ENCODE results near the gene YAF2. TPM values are rescaled to one million over a fixed set of nuclear protein-coding genes. Genes with fewer than 3 reads are reported as not detected.
A peak's percentile ranks its signal among the peaks of the same experiment; 100 is the strongest.

YAF2 gene
- total and polyA plus RNA-seq, 2 of the 13 experiments (the other 11 are each of a cell fraction or from before 2014, with no cell fraction given): 8.4 to 11.7 TPM

DNA sequence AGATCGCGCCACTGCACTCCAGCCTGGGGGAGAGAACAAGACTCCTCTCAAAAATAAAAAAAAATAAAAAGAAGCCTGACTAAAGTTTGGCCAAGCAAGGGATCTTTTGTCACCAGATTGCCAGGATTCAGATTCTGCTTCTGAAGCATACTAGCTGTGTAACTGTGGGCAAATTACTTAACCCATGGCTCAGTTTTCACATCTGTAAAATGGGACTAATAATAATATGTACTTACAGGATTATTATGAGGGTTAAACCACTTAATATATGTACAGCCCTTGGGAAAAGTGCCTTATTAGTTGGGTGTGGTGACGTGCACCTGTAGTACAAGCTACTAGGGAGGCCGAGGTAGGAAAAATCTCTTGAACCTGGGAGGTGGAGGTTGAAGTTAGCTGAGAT, 21.7 kb upstream of the YAF2 start:
- ATAC-seq: no peak
- Histone ChIP-seq H3K4me1 (ENCODE audit: insufficient read depth, low read length) (no peaks in the 10 kb centered on the region), H3K9me3 (ENCODE audit: low read length) (no peaks in the 10 kb centered on the region), H3K27me3 (ENCODE audit: control insufficient read depth in 1 of 2, insufficient read depth in 2 of 2, low read length in 2 of 2) (no peaks in the 10 kb centered on the region), H3K4me3 (replicated peaks in 1 of 3; ENCODE audit: insufficient read depth in 1 of 3, low read depth in 2 of 3, low read length in 3 of 3) (no peak overlapping the region), H2AFZ (ENCODE audit: low read length) (no peak overlapping the region), H4K20me1 (ENCODE audit: insufficient read depth, low read length) (no peaks in the 10 kb centered on the region), H3K79me2 (ENCODE audit: insufficient read depth, low read length) (no peaks in the 10 kb centered on the region), H3K9ac (ENCODE audit: insufficient read depth, low read depth, low read length) (no peak overlapping the region), H3K36me3 (replicated peaks in 1 of 2; ENCODE audit: control insufficient read depth in 1 of 2, insufficient read depth in 2 of 2, low read length in 2 of 2) (no peaks in the 10 kb centered on the region), H3K4me2 (ENCODE audit: low read depth, low read length) (no peak overlapping the region), H3K27ac (ENCODE audit: extremely low read length, insufficient read depth, low read length) (no peak overlapping the region)
- WGBS (ENCODE audit: low lambda C conversion rate): 54% methylated on average over 4 of the region's 4 CpGs
- BruUV-seq (replicated peaks): no TSS peak
- TF ChIP-seq ZNF629 (CRISPR knock-in tag; conservative IDR thresholded peaks at IDR 0.05): peak; percentile 76
- TF ChIP-seq ZNF572 (CRISPR knock-in tag; IDR thresholded peaks at IDR 0.05): no peak
- intact Hi-C loops (cut with micrococcal nuclease; ENCODE audit: unreplicated experiment): no loop called here
- ChIA-PET POLR2A (no interaction called here), CTCF (ENCODE audit: low intra/inter-chr PET ratio, low total read pairs) (no interaction called here)
- FAIRE-seq: no peak
- no peak for DNase-seq (ENCODE audit: low spot score)
- in situ Hi-C loops (cut with HindIII; ENCODE audit: extremely low pct_ligation_motif_present, low pct_unique_long_range_greater_than_20kb): no loop called here

DNA sequence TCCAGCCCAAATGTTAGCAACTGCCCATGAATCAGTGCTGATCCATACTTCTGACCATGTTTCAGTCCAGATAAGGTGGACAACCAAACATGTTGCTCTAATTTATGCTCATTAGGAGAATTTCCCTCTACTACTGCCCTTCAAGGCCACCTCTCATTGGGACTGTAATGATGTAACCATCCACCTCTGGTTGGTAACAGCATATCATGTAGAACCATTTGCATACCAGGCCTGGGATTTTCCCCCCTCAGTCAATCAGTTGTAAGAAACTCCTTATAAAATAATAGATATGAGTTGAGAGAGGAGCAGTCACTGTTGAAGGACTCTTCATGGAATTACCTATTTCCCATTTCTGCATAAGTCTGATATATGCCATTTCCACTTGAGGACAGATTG, 17.8 kb upstream of the YAF2 start:
- in situ Hi-C loops (cut with HindIII; ENCODE audit: extremely low pct_ligation_motif_present, low pct_unique_long_range_greater_than_20kb): no loop called here

More for the DNA sequence above, 17.8 kb upstream of the YAF2 start:
- no peaks in the 10 kb centered on the region for H3K36me3 ChIP-seq (replicated peaks in 1 of 2; ENCODE audit: control insufficient read depth in 1 of 2, insufficient read depth in 2 of 2, low read length in 2 of 2)
- TF ChIP-seq AKAP8 (CRISPR knock-in tag; IDR thresholded peaks at IDR 0.05) (no peak), REPIN1 (CRISPR knock-in tag; IDR thresholded peaks at IDR 0.05; ENCODE audit: borderline replicate concordance, low read depth) (no peak), NR3C1 (CRISPR knock-in tag; IDR thresholded peaks at IDR 0.05) (no peak), NFIB (CRISPR knock-in tag; IDR thresholded peaks at IDR 0.05; ENCODE audit: borderline replicate concordance) (no peak), ZNF672 (CRISPR knock-in tag; IDR thresholded peaks at IDR 0.05) (no peak), IRF2 (CRISPR knock-in tag; IDR thresholded peaks at IDR 0.05) (no peak), SNAI1 (CRISPR knock-in tag; IDR thresholded peaks at IDR 0.05; ENCODE audit: borderline replicate concordance) (no peak)
- TF ChIP-seq, protein P1, sequence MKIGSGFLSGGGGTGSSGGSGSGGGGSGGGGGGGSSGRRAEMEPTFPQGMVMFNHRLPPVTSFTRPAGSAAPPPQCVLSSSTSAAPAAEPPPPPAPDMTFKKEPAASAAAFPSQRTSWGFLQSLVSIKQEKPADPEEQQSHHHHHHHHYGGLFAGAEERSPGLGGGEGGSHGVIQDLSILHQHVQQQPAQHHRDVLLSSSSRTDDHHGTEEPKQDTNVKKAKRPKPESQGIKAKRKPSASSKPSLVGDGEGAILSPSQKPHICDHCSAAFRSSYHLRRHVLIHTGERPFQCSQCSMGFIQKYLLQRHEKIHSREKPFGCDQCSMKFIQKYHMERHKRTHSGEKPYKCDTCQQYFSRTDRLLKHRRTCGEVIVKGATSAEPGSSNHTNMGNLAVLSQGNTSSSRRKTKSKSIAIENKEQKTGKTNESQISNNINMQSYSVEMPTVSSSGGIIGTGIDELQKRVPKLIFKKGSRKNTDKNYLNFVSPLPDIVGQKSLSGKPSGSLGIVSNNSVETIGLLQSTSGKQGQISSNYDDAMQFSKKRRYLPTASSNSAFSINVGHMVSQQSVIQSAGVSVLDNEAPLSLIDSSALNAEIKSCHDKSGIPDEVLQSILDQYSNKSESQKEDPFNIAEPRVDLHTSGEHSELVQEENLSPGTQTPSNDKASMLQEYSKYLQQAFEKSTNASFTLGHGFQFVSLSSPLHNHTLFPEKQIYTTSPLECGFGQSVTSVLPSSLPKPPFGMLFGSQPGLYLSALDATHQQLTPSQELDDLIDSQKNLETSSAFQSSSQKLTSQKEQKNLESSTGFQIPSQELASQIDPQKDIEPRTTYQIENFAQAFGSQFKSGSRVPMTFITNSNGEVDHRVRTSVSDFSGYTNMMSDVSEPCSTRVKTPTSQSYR (CRISPR knock-in tag; IDR thresholded peaks at IDR 0.05; ENCODE audit: borderline replicate concordance): no peak
- TF ChIP-seq, protein P2, sequence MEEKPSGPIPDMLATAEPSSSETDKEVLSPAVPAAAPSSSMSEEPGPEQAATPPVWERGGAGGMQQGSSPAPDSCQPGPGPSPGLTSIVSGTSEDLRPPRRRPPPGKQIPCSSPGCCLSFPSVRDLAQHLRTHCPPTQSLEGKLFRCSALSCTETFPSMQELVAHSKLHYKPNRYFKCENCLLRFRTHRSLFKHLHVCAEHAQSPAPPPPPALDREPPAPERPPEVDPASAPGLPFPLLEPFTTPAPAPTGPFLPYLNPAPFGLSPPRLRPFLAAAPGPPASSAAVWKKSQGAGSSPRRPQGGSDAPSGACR (CRISPR knock-in tag; IDR thresholded peaks at IDR 0.05): no peak
- FAIRE-seq (no peak), ATAC-seq (no peak), DNase-seq (ENCODE audit: low spot score) (no peak)
- no peaks in the 10 kb centered on the region for H3K4me1 ChIP-seq (ENCODE audit: insufficient read depth, low read length)
- H3K9ac ChIP-seq (ENCODE audit: insufficient read depth, low read depth, low read length): no peak overlapping the region
- no peak overlapping the region for H3K4me3 ChIP-seq (replicated peaks in 1 of 3; ENCODE audit: insufficient read depth in 1 of 3, low read depth in 2 of 3, low read length in 3 of 3)
- BruUV-seq (replicated peaks): no TSS peak
- no peaks in the 10 kb centered on the region for H4K20me1 ChIP-seq (ENCODE audit: insufficient read depth, low read length)
- no peaks in the 10 kb centered on the region for H3K27me3 ChIP-seq (ENCODE audit: control insufficient read depth in 1 of 2, insufficient read depth in 2 of 2, low read length in 2 of 2)
- no peak overlapping the region for H3K4me2 ChIP-seq (ENCODE audit: low read depth, low read length)
- CTCF ChIA-PET (ENCODE audit: low intra/inter-chr PET ratio, low total read pairs): interaction anchor here (1.1 to 1.4 kb wide), 2 partner anchors 77 to 116 kb away, joined by 4 read pairs; no protein-coding TSS in a partner anchor
- no peak overlapping the region for H2AFZ ChIP-seq (ENCODE audit: low read length)
- intact Hi-C loops (cut with micrococcal nuclease; ENCODE audit: unreplicated experiment): no loop called here
- POLR2A ChIA-PET: no interaction called here
- H3K79me2 ChIP-seq (ENCODE audit: insufficient read depth, low read length): no peaks in the 10 kb centered on the region
- no peak overlapping the region for H3K27ac ChIP-seq (ENCODE audit: extremely low read length, insufficient read depth, low read length)
- H3K9me3 ChIP-seq (ENCODE audit: low read length): no peaks in the 10 kb centered on the region

All from HepG2 (cell line).